Liver (tissue), 9 donors: ENCODE results near the gene CBFA2T2. TPM values are rescaled to one million over a fixed set of nuclear protein-coding genes. Genes with fewer than 3 reads are reported as not detected.

Experiments used
- DNase-seq: peaks from one replicate; pipeline ENCODE4 v3.0.0-alpha.2; 2017; ENCODE audit warnings: low spot score
- H3K27ac ChIP-seq, 2 donors: one replicate each; pipeline ENCODE4 v1.7.0; 2013; ENCODE audit warnings: inconsistent platforms in 2 of 2, low read length in 2 of 2, control low read depth in 1 of 2, low read depth in 1 of 2, mild to moderate bottlenecking in 1 of 2
- H3K27me3 ChIP-seq, 4 donors: one replicate each; pipeline versions ENCODE4 v1.6.1 to v1.7.0; 2013; ENCODE audit warnings: low read length in 3 of 4, inconsistent platforms in 1 of 4, mild to moderate bottlenecking in 1 of 4, moderate library complexity in 1 of 4; ENCODE audit not compliant: control insufficient read depth in 4 of 4, insufficient read depth in 4 of 4
- H3K36me3 ChIP-seq, 4 donors: one replicate each; pipeline versions ENCODE4 v1.6.1 to v1.7.0; 2013; ENCODE audit warnings: low read length in 3 of 4, mild to moderate bottlenecking in 3 of 4, low read depth in 1 of 4, moderate library complexity in 1 of 4; ENCODE audit not compliant: control insufficient read depth in 4 of 4, insufficient read depth in 3 of 4
- H3K4me1 ChIP-seq, 4 donors: one replicate each; pipeline versions ENCODE4 v1.6.1 to v1.7.0; 2013; ENCODE audit warnings: low read length in 3 of 4, mild to moderate bottlenecking in 3 of 4, moderate library complexity in 1 of 4; ENCODE audit not compliant: control insufficient read depth in 4 of 4, insufficient read depth in 4 of 4
- H3K4me3 ChIP-seq, 3 donors: one replicate each; pipeline versions ENCODE4 v1.6.1 to v1.7.0; 2013; ENCODE audit warnings: low read length in 3 of 3, control low read depth in 1 of 3, low read depth in 1 of 3, mild to moderate bottlenecking in 1 of 3
- H3K9ac ChIP-seq, 2 donors: one replicate each; pipeline ENCODE4 v1.7.0; 2013; ENCODE audit warnings: low read length in 2 of 2, mild to moderate bottlenecking in 2 of 2, moderate library complexity in 2 of 2, control low read depth in 1 of 2, low read depth in 1 of 2
- H3K9me3 ChIP-seq, 4 donors: one replicate each; pipeline versions ENCODE4 v1.6.1 to v1.7.0; 2013; ENCODE audit warnings: low read length in 3 of 4; ENCODE audit not compliant: control insufficient read depth in 4 of 4
- ATF3 ChIP-seq: IDR thresholded peaks from 2 replicates; pipeline ENCODE4 v1.6.1; 2016; ENCODE audit warnings: antibody characterized with exemption
- CTCF ChIP-seq: fragments of 150-350 bp; IDR thresholded peaks from 2 replicates; pipeline ENCODE4 v1.5.1; 2017; ENCODE audit warnings: improper control_type of control experiment, low read depth, low read length; ENCODE audit not compliant: missing input control
- EGR1 ChIP-seq, 2 donors: IDR thresholded peaks; 2 replicates each; pipeline ENCODE4 v1.6.1; 2016 to 2018; ENCODE audit warnings: antibody characterized with exemption in 2 of 2, low read depth in 2 of 2
- FOXA1 ChIP-seq: IDR thresholded peaks from 2 replicates; pipeline ENCODE4 v1.6.1; 2016; ENCODE audit warnings: antibody characterized with exemption
- FOXA2 ChIP-seq: IDR thresholded peaks from 2 replicates; pipeline ENCODE4 v1.6.1; 2016; ENCODE audit warnings: antibody characterized with exemption
- GABPA ChIP-seq, 2 donors: IDR thresholded peaks in 1 of 2; conservative IDR thresholded peaks in 1 of 2; 2 replicates each; pipeline ENCODE4 v1.6.1; 2016; ENCODE audit warnings: antibody characterized with exemption in 2 of 2, mild to moderate bottlenecking in 1 of 2, moderate library complexity in 1 of 2
- HNF4A ChIP-seq, 2 donors: conservative IDR thresholded peaks; 2 replicates each; pipeline ENCODE4 v1.6.1; 2016; ENCODE audit warnings: antibody characterized with exemption in 2 of 2, mild to moderate bottlenecking in 2 of 2
- HNF4G ChIP-seq: IDR thresholded peaks from 2 replicates; pipeline ENCODE4 v1.6.1; 2016; ENCODE audit warnings: antibody characterized with exemption
- JUND ChIP-seq, 2 donors: IDR thresholded peaks; 2 replicates each; pipeline ENCODE4 v1.6.1; 2016; ENCODE audit warnings: antibody characterized with exemption in 2 of 2
- MAX ChIP-seq: IDR thresholded peaks from 2 replicates; pipeline ENCODE4 v1.6.1; 2016; ENCODE audit warnings: antibody characterized with exemption
- NR2F2 ChIP-seq: IDR thresholded peaks from 2 replicates; pipeline ENCODE4 v1.6.1; 2016; ENCODE audit warnings: antibody characterized with exemption
- RAD21 ChIP-seq, 2 donors: IDR thresholded peaks; 2 replicates each; pipeline ENCODE4 v1.6.1; 2016; ENCODE audit warnings: antibody characterized with exemption in 2 of 2, mild to moderate bottlenecking in 2 of 2
- REST ChIP-seq: IDR thresholded peaks from 2 replicates; pipeline ENCODE4 v1.6.1; 2016; ENCODE audit warnings: antibody characterized with exemption, mild to moderate bottlenecking
- RXRA ChIP-seq, 2 donors: IDR thresholded peaks; 2 replicates each; pipeline ENCODE4 v1.6.1; 2017 to 2018; ENCODE audit warnings: antibody characterized with exemption in 2 of 2, mild to moderate bottlenecking in 1 of 2
- SP1 ChIP-seq: IDR thresholded peaks from 2 replicates; pipeline ENCODE4 v1.6.1; 2018; ENCODE audit warnings: antibody characterized with exemption, mild to moderate bottlenecking
- TAF1 ChIP-seq: conservative IDR thresholded peaks from 2 replicates; pipeline ENCODE4 v1.6.1; 2016; ENCODE audit warnings: antibody characterized with exemption, mild to moderate bottlenecking
- YY1 ChIP-seq: IDR thresholded peaks from 2 replicates; pipeline ENCODE4 v1.6.1; 2016; ENCODE audit warnings: antibody characterized with exemption, mild to moderate bottlenecking
- ZBTB33 ChIP-seq: IDR thresholded peaks from 2 replicates; pipeline ENCODE4 v1.6.1; 2016; ENCODE audit warnings: antibody characterized with exemption
- WGBS: extraction: QIAGEN DNeasy Blood & Tissue Kit; methylation state at CpG from one replicate; pipeline ENCODE4 v1.1.7; 2013; 5-methylcytosine and 5-hydroxymethylcytosine counted together
- polyA plus RNA-seq, 2 donors: library from polyadenylated mRNA; stranded (reverse) in 1 of 2; unstranded in 1 of 2; fragments of 200-250 nt in 1 of 2; fragments of >200 nt in 1 of 2; fragmentation: Nextera tagmentation in 1 of 2; extraction: Ambion mirVana in 1 of 2; gene quantifications; one replicate each; pipeline versions ENCODE4 v1.2.1 to v1.2.3, GENCODE V29; 2013 to 2015
- total RNA-seq, 2 donors: library from RNA; depleted of rRNA; stranded (reverse); fragments of >200 nt; gene quantifications; one replicate each; pipeline ENCODE4 v1.2.3, GENCODE V29; 2014
- donor health status: healthy.
- donor health status: healthy.
- donor health status: healthy.
- donor health status: healthy.
- donor health status: healthy.

The CBFA2T2 gene
- total and polyA plus RNA-seq, 4 donors, result 2.0 to 5.5 (median 5.3) TPM

DNA sequence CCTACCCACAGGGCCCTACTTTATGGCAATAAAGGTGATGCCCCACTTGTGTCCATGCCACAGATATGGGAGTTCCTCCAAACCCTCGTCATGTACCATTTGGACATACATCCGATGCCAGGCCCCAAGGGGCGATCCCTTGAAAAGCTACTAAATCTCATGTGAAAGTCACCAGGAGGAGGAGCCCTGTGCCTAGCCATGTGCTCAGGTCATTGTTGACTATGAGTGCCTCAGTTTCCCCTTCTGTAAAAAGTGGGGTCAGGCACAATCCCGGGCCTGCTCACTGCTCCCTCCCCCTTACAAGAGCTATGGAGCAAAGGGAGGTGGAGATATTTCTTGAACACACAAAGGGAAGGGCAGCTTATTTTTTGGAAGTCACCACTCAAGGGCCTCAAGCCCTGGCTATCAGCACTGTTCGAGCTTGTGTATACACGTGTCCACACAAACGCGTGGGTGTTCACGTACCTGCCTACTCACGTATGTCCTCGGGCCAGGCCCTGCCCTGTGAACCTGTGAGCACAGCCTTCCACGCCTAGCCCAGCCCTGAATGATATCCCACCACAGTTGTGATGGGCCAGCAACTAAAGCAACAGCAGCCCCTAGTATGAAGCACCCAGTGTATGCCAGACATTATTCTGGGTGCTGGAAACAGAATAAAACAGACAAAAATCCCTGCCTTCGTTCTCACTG, 178.7 kb downstream of the CBFA2T2 start:
- DNase-seq, result no peak
- H3K4me3 ChIP-seq, result no peak overlapping the region
- no peaks in the 10 kb centered on the region for H3K27me3 ChIP-seq
- TF ChIP-seq RXRA (IDR thresholded peaks at IDR 0.05), result no peak
- TF ChIP-seq FOXA2, result no peak
- no peak for TF ChIP-seq REST
- no peak for TF ChIP-seq SP1
- TF ChIP-seq ATF3, result no peak
- no peak for TF ChIP-seq TAF1
- no peak for TF ChIP-seq RAD21 (IDR thresholded peaks at IDR 0.05)
- no peak for TF ChIP-seq MAX
- TF ChIP-seq FOXA1, result no peak
- no peak for TF ChIP-seq JUND (IDR thresholded peaks at IDR 0.05)
- TF ChIP-seq ZBTB33, result no peak
- no peak for TF ChIP-seq YY1
- TF ChIP-seq HNF4G, result no peak
- TF ChIP-seq GABPA (IDR thresholded peaks at IDR 0.05 in 1 of 2, conservative IDR thresholded peaks at IDR 0.05 in 1 of 2), result no peak
- TF ChIP-seq EGR1 (IDR thresholded peaks at IDR 0.05; ENCODE audit: low read depth in 2 of 2), result no peak
- TF ChIP-seq HNF4A (conservative IDR thresholded peaks at IDR 0.05), result no peak
- TF ChIP-seq NR2F2, result no peak
- TF ChIP-seq CTCF, result no peak
- H3K27ac ChIP-seq, result no peak overlapping the region
- no peaks in the 10 kb centered on the region for H3K9me3 ChIP-seq
- 83% methylated on average over 13 of the region's 13 CpGs for WGBS
- H3K4me1 ChIP-seq, result peaks cover 7 to 49% (median 21%) of the 10 kb centered on the region in 4 donors
- peaks cover 0 to 4% (median 0%) of the 10 kb centered on the region in 4 donors for H3K36me3 ChIP-seq
- H3K9ac ChIP-seq, result no peak overlapping the region
